Measurements from ENCODE around the gene VAPB. TPM values are rescaled to one million over a fixed set of nuclear protein-coding genes. Genes with fewer than 3 reads are reported as not detected.

The VAPB gene
- total RNA-seq, 1 donor, result 15.1 TPM

DNA sequence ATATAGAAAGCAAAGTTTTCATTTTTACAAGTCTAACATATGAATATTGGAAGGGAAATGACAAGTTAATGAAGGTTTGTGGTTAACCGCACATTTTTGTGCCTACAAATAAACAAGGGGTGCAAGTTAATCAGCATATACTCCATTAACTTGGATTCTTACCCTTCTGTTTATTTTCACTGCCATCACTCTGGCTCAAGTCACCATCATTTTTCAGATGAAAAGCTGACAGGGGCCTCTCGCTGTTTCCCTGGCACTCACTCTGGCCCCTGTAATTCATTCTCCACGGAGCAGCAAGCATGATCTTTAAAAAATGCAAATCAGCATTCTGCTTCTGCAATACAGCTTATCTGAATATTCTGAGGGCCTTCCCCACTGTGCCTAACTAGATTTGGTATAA lies 96.4 kb downstream of the VAPB start:
- TF ChIP-seq, protein P1, sequence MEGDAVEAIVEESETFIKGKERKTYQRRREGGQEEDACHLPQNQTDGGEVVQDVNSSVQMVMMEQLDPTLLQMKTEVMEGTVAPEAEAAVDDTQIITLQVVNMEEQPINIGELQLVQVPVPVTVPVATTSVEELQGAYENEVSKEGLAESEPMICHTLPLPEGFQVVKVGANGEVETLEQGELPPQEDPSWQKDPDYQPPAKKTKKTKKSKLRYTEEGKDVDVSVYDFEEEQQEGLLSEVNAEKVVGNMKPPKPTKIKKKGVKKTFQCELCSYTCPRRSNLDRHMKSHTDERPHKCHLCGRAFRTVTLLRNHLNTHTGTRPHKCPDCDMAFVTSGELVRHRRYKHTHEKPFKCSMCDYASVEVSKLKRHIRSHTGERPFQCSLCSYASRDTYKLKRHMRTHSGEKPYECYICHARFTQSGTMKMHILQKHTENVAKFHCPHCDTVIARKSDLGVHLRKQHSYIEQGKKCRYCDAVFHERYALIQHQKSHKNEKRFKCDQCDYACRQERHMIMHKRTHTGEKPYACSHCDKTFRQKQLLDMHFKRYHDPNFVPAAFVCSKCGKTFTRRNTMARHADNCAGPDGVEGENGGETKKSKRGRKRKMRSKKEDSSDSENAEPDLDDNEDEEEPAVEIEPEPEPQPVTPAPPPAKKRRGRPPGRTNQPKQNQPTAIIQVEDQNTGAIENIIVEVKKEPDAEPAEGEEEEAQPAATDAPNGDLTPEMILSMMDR (IDR thresholded peaks at IDR 0.05; ENCODE audit: insufficient read depth, low read depth, low read length), result no peak
- no peak for DNase-seq (ENCODE audit: low read depth)
- H3K4me3 ChIP-seq (ENCODE audit: low read depth, low read length), result no peak overlapping the region

- no peak for DNase-seq (ENCODE audit: low read depth)
- TF ChIP-seq, protein P1 (IDR thresholded peaks at IDR 0.05; ENCODE audit: insufficient read depth, low read depth, low read length), result no peak
- no peak overlapping the region for H3K4me3 ChIP-seq (ENCODE audit: low read depth, low read length)
These were observed 97.2 kb downstream of the VAPB start for GRCh38 chr20:58486207-58486606.

DNA sequence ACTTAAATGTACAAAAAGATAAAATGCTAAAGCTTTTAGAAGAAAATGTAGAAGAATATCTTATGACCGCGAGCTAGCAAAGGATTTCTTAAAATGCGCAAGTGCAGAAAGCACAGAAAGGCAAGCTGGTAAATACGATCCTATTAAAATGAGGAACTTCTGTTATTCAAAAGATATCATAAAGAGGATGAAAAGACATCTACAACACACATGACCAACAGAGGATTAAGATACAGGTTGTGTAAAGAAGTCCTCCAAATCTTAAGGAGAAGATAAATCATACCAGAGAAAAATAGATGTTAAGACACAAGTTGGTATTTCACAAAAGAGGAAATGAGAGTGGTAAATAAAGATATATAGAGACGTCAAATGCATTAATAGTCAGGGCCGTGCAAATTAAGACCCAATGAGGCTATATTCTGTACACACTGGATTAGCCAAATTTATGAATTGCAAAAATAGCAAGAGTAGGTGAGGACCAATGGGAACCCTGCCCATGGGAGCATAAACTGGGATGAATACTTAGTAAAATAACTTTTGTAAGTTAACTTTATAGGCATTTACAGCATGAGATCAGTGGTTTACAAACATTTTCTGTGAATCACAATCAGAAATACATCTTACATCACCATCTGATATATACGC lies 103.2 kb downstream of the VAPB start:
- DNase-seq (ENCODE audit: low read depth), result no peak
- H3K4me3 ChIP-seq (ENCODE audit: low read depth, low read length), result no peak overlapping the region
- TF ChIP-seq, protein P1 (IDR thresholded peaks at IDR 0.05; ENCODE audit: insufficient read depth, low read depth, low read length), result no peak

- no peak overlapping the region for H3K4me3 ChIP-seq (ENCODE audit: low read depth, low read length)
- TF ChIP-seq, protein P1 (IDR thresholded peaks at IDR 0.05; ENCODE audit: insufficient read depth, low read depth, low read length), result no peak
- no peak for DNase-seq (ENCODE audit: low read depth)
These were observed 103.9 kb downstream of the VAPB start for GRCh38 chr20:58492795-58493524.

DNA sequence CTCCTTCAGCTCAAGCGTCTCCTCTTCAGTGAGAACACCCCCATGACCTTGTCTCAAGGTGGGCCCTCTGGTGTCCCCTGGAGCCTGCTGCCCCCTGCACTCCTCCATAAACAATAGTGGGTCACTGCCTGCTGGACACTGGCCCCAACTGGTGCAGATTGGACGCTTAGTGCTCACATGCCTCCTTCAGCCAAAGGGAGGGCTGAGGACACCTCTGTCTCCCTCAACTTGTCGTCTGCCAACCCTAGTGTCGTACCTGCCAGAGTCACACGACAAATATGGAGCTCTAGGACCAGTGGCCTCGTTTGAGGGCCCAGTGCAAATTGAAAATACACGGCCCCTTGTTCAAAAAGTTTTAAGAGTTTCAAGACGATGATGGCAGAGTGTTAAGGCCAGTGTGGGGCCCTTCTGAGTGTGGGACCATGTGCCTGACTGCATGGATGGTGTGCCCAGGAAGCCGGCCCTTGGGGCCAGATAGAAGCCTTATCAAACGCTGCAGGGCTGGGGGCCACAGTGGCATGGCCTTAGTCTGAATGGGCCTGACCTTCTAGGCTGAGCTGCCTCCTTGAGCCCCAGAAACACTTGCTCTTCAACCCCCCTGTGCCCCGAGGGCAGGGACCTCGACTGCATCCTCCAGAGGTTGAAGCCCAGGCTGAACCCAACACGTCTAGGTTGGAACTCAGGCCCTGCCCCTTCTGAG lies 106.0 kb downstream of the VAPB start:
- DNase-seq (ENCODE audit: low read depth), result no peak

GRCh38 chr20:58495623-58496428 lies 106.8 kb downstream of the VAPB start:
- no peak overlapping the region for H3K4me3 ChIP-seq (ENCODE audit: low read depth, low read length)
- no peak for DNase-seq (ENCODE audit: low read depth)
- TF ChIP-seq, protein P1 (IDR thresholded peaks at IDR 0.05; ENCODE audit: insufficient read depth, low read depth, low read length), result no peak

More for the DNA sequence above, 106.0 kb downstream of the VAPB start:
- no peak overlapping the region for H3K4me3 ChIP-seq (ENCODE audit: low read depth, low read length)
- TF ChIP-seq, protein P1 (IDR thresholded peaks at IDR 0.05; ENCODE audit: insufficient read depth, low read depth, low read length), result no peak
